ENCODE measurements around the gene VSIG8. TPM values are rescaled to one million over a fixed set of nuclear protein-coding genes. Genes with fewer than 3 reads are reported as not detected.
A peak's percentile ranks its signal among the peaks of the same experiment; 100 is the strongest.

The VSIG8 gene
- total RNA-seq, 1 experiment from 2014 or later, result not detected

DNA sequence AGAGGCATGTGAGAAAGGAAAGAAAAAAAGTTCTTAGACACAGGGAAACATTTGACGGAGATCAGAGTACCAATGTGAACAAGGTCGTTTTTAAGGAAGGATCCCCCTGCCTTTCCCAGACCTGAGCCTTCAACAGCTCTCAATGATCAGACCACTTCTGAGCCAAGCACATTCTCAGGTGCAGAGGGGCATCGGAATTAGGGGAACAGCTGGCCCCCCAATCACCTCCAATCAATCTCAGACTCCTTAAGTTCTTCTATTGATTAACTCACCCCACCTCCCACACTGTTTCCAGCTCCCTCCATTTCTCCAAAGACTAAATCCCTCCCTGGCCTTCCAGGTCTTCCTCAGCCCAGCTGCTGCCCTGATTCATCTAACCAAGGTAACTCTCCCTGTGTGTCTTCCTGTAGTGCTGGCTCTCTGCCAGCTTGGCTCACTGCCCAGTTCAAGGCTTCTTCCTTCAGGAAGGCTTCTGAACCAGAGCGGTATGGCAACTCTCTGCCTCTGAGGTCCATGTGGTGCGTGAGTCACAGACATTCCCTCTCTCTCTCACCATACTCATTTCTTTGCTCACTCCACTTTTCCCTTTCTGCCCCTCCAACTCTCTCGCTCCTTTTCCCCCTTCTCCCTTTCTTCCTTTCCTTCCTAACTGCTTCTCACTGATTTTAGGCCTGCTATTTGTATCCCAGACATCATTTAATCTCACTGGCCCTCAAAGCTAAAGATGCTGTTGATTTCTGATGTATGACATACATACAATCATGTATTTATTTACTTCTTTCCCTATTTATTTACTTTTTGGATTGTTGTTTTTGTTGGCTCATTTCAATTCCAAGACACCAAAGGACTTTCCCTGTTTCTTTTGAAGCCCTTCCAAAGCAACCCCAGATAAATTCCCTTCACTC is 19.4 kb upstream of the VSIG8 start:
- Histone ChIP-seq H3K9me3 (ENCODE audit: low read depth, low read length, poor library complexity, severe bottlenecking) (no peaks in the 10 kb centered on the region), H3K4me1 (ENCODE audit: insufficient read depth, low read length, poor library complexity, severe bottlenecking) (peaks cover 14% of the 10 kb centered on the region), H3K27me3 (replicated peaks; ENCODE audit: insufficient read depth, low read depth, low read length, poor library complexity) (no peaks in the 10 kb centered on the region), H3K4me3 (ENCODE audit: low read depth, low read length, poor library complexity, severe bottlenecking) (no peak overlapping the region), H3K27ac (ENCODE audit: low read depth, low read length, poor library complexity, severe bottlenecking) (no peak overlapping the region), H3K36me3 (ENCODE audit: insufficient read depth, low read length, poor library complexity, severe bottlenecking) (no peaks in the 10 kb centered on the region)
- TF ChIP-seq, protein P1, sequence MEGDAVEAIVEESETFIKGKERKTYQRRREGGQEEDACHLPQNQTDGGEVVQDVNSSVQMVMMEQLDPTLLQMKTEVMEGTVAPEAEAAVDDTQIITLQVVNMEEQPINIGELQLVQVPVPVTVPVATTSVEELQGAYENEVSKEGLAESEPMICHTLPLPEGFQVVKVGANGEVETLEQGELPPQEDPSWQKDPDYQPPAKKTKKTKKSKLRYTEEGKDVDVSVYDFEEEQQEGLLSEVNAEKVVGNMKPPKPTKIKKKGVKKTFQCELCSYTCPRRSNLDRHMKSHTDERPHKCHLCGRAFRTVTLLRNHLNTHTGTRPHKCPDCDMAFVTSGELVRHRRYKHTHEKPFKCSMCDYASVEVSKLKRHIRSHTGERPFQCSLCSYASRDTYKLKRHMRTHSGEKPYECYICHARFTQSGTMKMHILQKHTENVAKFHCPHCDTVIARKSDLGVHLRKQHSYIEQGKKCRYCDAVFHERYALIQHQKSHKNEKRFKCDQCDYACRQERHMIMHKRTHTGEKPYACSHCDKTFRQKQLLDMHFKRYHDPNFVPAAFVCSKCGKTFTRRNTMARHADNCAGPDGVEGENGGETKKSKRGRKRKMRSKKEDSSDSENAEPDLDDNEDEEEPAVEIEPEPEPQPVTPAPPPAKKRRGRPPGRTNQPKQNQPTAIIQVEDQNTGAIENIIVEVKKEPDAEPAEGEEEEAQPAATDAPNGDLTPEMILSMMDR (conservative IDR thresholded peaks at IDR 0.05; ENCODE audit: low read depth, low read length), result no peak
- no peak for TF ChIP-seq EZH2 (IDR thresholded peaks at IDR 0.05; ENCODE audit: borderline replicate concordance, low read depth, low read length, poor library complexity, severe bottlenecking)
- DNase-seq (ENCODE audit: low spot score), result peak; percentile 80
- no TSS peak for BruUV-seq (replicated peaks)
- intact Hi-C loops (cut with micrococcal nuclease; ENCODE audit: unreplicated experiment), result no loop called here
- ChIA-PET CTCF (no interaction called here), POLR2A (ENCODE audit: low non-redundant PET) (no interaction called here)

DNA sequence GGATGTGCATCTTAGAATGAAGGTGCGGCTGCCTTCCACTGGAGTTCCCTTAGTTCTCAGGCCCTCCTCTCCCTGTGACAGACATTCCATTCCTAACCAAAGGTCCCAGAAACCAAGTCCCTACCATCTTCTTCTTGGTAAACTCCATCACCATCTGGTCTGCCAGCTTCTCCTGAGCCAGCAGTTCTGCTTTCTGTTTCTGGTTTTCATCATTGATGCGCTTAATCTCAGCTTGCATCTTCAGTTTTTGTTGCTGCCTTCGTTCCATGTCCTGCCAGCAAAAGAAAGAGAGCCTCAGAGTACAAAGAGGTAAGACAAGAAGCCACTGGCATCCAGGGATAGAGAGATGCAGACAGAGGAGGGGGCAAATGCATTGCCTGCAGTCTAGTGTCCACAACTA is 18.0 kb upstream of the VSIG8 start:
- no peak overlapping the region for H3K4me3 ChIP-seq (ENCODE audit: low read depth, low read length, poor library complexity, severe bottlenecking)
- no peak overlapping the region for H3K27ac ChIP-seq (ENCODE audit: low read depth, low read length, poor library complexity, severe bottlenecking)
- no TSS peak for BruUV-seq (replicated peaks)
- peaks cover 13% of the 10 kb centered on the region for H3K4me1 ChIP-seq (ENCODE audit: insufficient read depth, low read length, poor library complexity, severe bottlenecking)
- H3K27me3 ChIP-seq (replicated peaks; ENCODE audit: insufficient read depth, low read depth, low read length, poor library complexity), result no peaks in the 10 kb centered on the region
- no peak for TF ChIP-seq EZH2 (IDR thresholded peaks at IDR 0.05; ENCODE audit: borderline replicate concordance, low read depth, low read length, poor library complexity, severe bottlenecking)
- TF ChIP-seq, protein P1 (conservative IDR thresholded peaks at IDR 0.05; ENCODE audit: low read depth, low read length), result no peak
- CTCF ChIA-PET, result no interaction called here
- intact Hi-C loops (cut with micrococcal nuclease; ENCODE audit: unreplicated experiment), result no loop called here
- no peak for DNase-seq (ENCODE audit: low spot score)
- POLR2A ChIA-PET (ENCODE audit: low non-redundant PET), result no interaction called here
- H3K36me3 ChIP-seq (ENCODE audit: insufficient read depth, low read length, poor library complexity, severe bottlenecking), result no peaks in the 10 kb centered on the region
- H3K9me3 ChIP-seq (ENCODE audit: low read depth, low read length, poor library complexity, severe bottlenecking), result no peaks in the 10 kb centered on the region

DNA sequence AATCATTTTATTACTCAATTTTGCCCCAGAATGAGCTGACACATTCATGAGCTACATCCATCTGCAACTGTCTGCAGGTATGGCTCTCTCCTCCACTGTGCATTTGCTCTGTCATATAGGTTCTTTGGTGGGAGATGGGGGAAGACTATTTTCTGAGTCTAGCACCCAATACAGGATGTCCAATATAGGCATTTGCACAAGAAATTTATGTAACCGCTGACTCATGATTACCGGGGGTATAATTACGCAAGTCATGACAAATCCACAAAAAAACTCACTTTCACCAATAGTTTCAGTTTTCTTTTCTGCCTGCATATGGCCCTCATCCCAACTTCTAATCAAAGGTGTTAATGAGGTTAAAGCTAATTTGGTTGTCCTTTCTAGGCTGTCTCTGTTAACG is 17.5 kb upstream of the VSIG8 start:
- H3K36me3 ChIP-seq (ENCODE audit: insufficient read depth, low read length, poor library complexity, severe bottlenecking), result no peaks in the 10 kb centered on the region
- H3K27ac ChIP-seq (ENCODE audit: low read depth, low read length, poor library complexity, severe bottlenecking), result no peak overlapping the region
- BruUV-seq (replicated peaks), result no TSS peak
- H3K27me3 ChIP-seq (replicated peaks; ENCODE audit: insufficient read depth, low read depth, low read length, poor library complexity), result no peaks in the 10 kb centered on the region
- ChIA-PET CTCF (no interaction called here), POLR2A (ENCODE audit: low non-redundant PET) (no interaction called here)
- H3K9me3 ChIP-seq (ENCODE audit: low read depth, low read length, poor library complexity, severe bottlenecking), result no peaks in the 10 kb centered on the region
- no peak overlapping the region for H3K4me3 ChIP-seq (ENCODE audit: low read depth, low read length, poor library complexity, severe bottlenecking)
- intact Hi-C loops (cut with micrococcal nuclease; ENCODE audit: unreplicated experiment), result no loop called here
- TF ChIP-seq EZH2 (IDR thresholded peaks at IDR 0.05; ENCODE audit: borderline replicate concordance, low read depth, low read length, poor library complexity, severe bottlenecking), result no peak
- TF ChIP-seq, protein P1 (conservative IDR thresholded peaks at IDR 0.05; ENCODE audit: low read depth, low read length), result no peak
- DNase-seq (ENCODE audit: low spot score), result peak; percentile 36
- H3K4me1 ChIP-seq (ENCODE audit: insufficient read depth, low read length, poor library complexity, severe bottlenecking), result peaks cover 13% of the 10 kb centered on the region

Measured in A673 (cell line).